ENCODE measurements around the gene TEKT5.

Gene TEKT5

GRCh38 chr16:10693889-10694288, 841 bp downstream of the TEKT5 start:
- no CpG with 5 or more reads among the region's 8 CpGs for WGBS (ENCODE audit: extremely low coverage, insufficient coverage, low lambda C conversion rate)
- no peak overlapping the region for H3K9ac ChIP-seq (ENCODE audit: low read length)
- DNase-seq, result no peak
- H3K56ac ChIP-seq (ENCODE audit: low read length), result no peak overlapping the region
- H3K79me1 ChIP-seq (ENCODE audit: low read length), result no peaks in the 10 kb centered on the region
- no peak overlapping the region for H3K4me3 ChIP-seq (ENCODE audit: low read length)
- H4K8ac ChIP-seq (ENCODE audit: low read depth, low read length), result no peak overlapping the region
- no peak overlapping the region for H2BK15ac ChIP-seq (replicated peaks; ENCODE audit: low read depth)
- H3K27me3 ChIP-seq (ENCODE audit: insufficient read depth, low read length, poor library complexity), result no peaks in the 10 kb centered on the region
- no peaks in the 10 kb centered on the region for H3K36me3 ChIP-seq (ENCODE audit: control insufficient read depth, insufficient read depth, low read length)
- H3K23ac ChIP-seq (ENCODE audit: low read length), result no peak overlapping the region
- no peak overlapping the region for H3K27ac ChIP-seq (ENCODE audit: low read depth, low read length)
- no peak overlapping the region for H3K4me2 ChIP-seq (ENCODE audit: low read length)
- H2BK5ac ChIP-seq (ENCODE audit: low read length), result no peak overlapping the region
- no peaks in the 10 kb centered on the region for H3K79me2 ChIP-seq (ENCODE audit: control insufficient read depth, insufficient read depth, low read length)
- no peak overlapping the region for H4K5ac ChIP-seq (ENCODE audit: low read length)
- no peak overlapping the region for H2AK5ac ChIP-seq (ENCODE audit: low read length)
- H3K18ac ChIP-seq (ENCODE audit: low read length), result no peak overlapping the region
- H3K4me1 ChIP-seq (ENCODE audit: control insufficient read depth, low read depth, low read length), result no peaks in the 10 kb centered on the region
- H3K4ac ChIP-seq (ENCODE audit: low read depth, low read length), result no peak overlapping the region
- no peak overlapping the region for H2BK120ac ChIP-seq (ENCODE audit: low read depth, low read length)

GRCh38 chr16:10692470-10692869, 2.3 kb downstream of the TEKT5 start:
- Histone ChIP-seq H3K4me1 (ENCODE audit: control insufficient read depth, low read depth, low read length) (no peaks in the 10 kb centered on the region), H3K9ac (ENCODE audit: low read length) (no peak overlapping the region), H2BK5ac (ENCODE audit: low read length) (no peak overlapping the region), H2BK15ac (replicated peaks; ENCODE audit: low read depth) (no peak overlapping the region), H3K27ac (ENCODE audit: low read depth, low read length) (no peak overlapping the region), H3K23ac (ENCODE audit: low read length) (no peak overlapping the region), H3K18ac (ENCODE audit: low read length) (no peak overlapping the region), H3K79me1 (ENCODE audit: low read length) (no peaks in the 10 kb centered on the region), H3K36me3 (ENCODE audit: control insufficient read depth, insufficient read depth, low read length) (no peaks in the 10 kb centered on the region), H3K4ac (ENCODE audit: low read depth, low read length) (no peak overlapping the region), H3K27me3 (ENCODE audit: insufficient read depth, low read length, poor library complexity) (no peaks in the 10 kb centered on the region), H3K56ac (ENCODE audit: low read length) (no peak overlapping the region), H3K79me2 (ENCODE audit: control insufficient read depth, insufficient read depth, low read length) (no peaks in the 10 kb centered on the region), H3K4me3 (ENCODE audit: low read length) (no peak overlapping the region), H2AK5ac (ENCODE audit: low read length) (no peak overlapping the region), H4K5ac (ENCODE audit: low read length) (no peak overlapping the region), H2BK120ac (ENCODE audit: low read depth, low read length) (no peak overlapping the region), H4K8ac (ENCODE audit: low read depth, low read length) (no peak overlapping the region), H3K4me2 (ENCODE audit: low read length) (no peak overlapping the region)
- no peak for DNase-seq
- no CpG with 5 or more reads among the region's 5 CpGs for WGBS (ENCODE audit: extremely low coverage, insufficient coverage, low lambda C conversion rate)

- no CpG with 5 or more reads among the region's 5 CpGs for WGBS (ENCODE audit: extremely low coverage, insufficient coverage, low lambda C conversion rate)
- no peaks in the 10 kb centered on the region for H3K79me2 ChIP-seq (ENCODE audit: control insufficient read depth, insufficient read depth, low read length)
- H2BK5ac ChIP-seq (ENCODE audit: low read length), result no peak overlapping the region
Measured at GRCh38 chr16:10688726-10689125, 6.0 kb downstream of the TEKT5 start.

GRCh38 chr16:10688291-10688690, 6.4 kb downstream of the TEKT5 start:
- Histone ChIP-seq H3K4me3 (ENCODE audit: low read length) (no peak overlapping the region), H3K79me2 (ENCODE audit: control insufficient read depth, insufficient read depth, low read length) (no peaks in the 10 kb centered on the region), H2BK15ac (replicated peaks; ENCODE audit: low read depth) (no peak overlapping the region), H2AK5ac (ENCODE audit: low read length) (no peak overlapping the region), H3K23ac (ENCODE audit: low read length) (no peak overlapping the region), H3K4me1 (ENCODE audit: control insufficient read depth, low read depth, low read length) (no peaks in the 10 kb centered on the region), H3K4ac (ENCODE audit: low read depth, low read length) (no peak overlapping the region), H2BK5ac (ENCODE audit: low read length) (no peak overlapping the region), H3K4me2 (ENCODE audit: low read length) (no peak overlapping the region), H3K27me3 (ENCODE audit: insufficient read depth, low read length, poor library complexity) (no peaks in the 10 kb centered on the region), H3K27ac (ENCODE audit: low read depth, low read length) (no peak overlapping the region), H3K56ac (ENCODE audit: low read length) (no peak overlapping the region), H3K36me3 (ENCODE audit: control insufficient read depth, insufficient read depth, low read length) (no peaks in the 10 kb centered on the region), H3K9ac (ENCODE audit: low read length) (no peak overlapping the region), H3K79me1 (ENCODE audit: low read length) (no peaks in the 10 kb centered on the region), H3K18ac (ENCODE audit: low read length) (no peak overlapping the region), H4K8ac (ENCODE audit: low read depth, low read length) (no peak overlapping the region), H4K5ac (ENCODE audit: low read length) (no peak overlapping the region), H2BK120ac (ENCODE audit: low read depth, low read length) (no peak overlapping the region)
- WGBS (ENCODE audit: extremely low coverage, insufficient coverage, low lambda C conversion rate), result no CpG with 5 or more reads among the region's 10 CpGs
- DNase-seq, result no peak

More at GRCh38 chr16:10688726-10689125, 6.0 kb downstream of the TEKT5 start:
- Histone ChIP-seq H3K79me1 (ENCODE audit: low read length) (no peaks in the 10 kb centered on the region), H3K9ac (ENCODE audit: low read length) (no peak overlapping the region), H3K4me2 (ENCODE audit: low read length) (no peak overlapping the region), H4K5ac (ENCODE audit: low read length) (no peak overlapping the region), H3K4me1 (ENCODE audit: control insufficient read depth, low read depth, low read length) (no peaks in the 10 kb centered on the region), H3K56ac (ENCODE audit: low read length) (no peak overlapping the region), H4K8ac (ENCODE audit: low read depth, low read length) (no peak overlapping the region), H2AK5ac (ENCODE audit: low read length) (no peak overlapping the region), H2BK15ac (replicated peaks; ENCODE audit: low read depth) (no peak overlapping the region), H3K4ac (ENCODE audit: low read depth, low read length) (no peak overlapping the region), H3K27me3 (ENCODE audit: insufficient read depth, low read length, poor library complexity) (no peaks in the 10 kb centered on the region), H3K4me3 (ENCODE audit: low read length) (no peak overlapping the region), H3K23ac (ENCODE audit: low read length) (no peak overlapping the region), H3K27ac (ENCODE audit: low read depth, low read length) (no peak overlapping the region), H2BK120ac (ENCODE audit: low read depth, low read length) (no peak overlapping the region), H3K18ac (ENCODE audit: low read length) (no peak overlapping the region), H3K36me3 (ENCODE audit: control insufficient read depth, insufficient read depth, low read length) (no peaks in the 10 kb centered on the region)
- no peak for DNase-seq

GRCh38 chr16:10685709-10686108, 9.0 kb downstream of the TEKT5 start:
- H3K4me1 ChIP-seq (ENCODE audit: control insufficient read depth, low read depth, low read length), result no peaks in the 10 kb centered on the region
- H3K79me1 ChIP-seq (ENCODE audit: low read length), result no peaks in the 10 kb centered on the region
- no peaks in the 10 kb centered on the region for H3K79me2 ChIP-seq (ENCODE audit: control insufficient read depth, insufficient read depth, low read length)
- no peak for DNase-seq
- H3K27ac ChIP-seq (ENCODE audit: low read depth, low read length), result no peak overlapping the region
- no peak overlapping the region for H3K56ac ChIP-seq (ENCODE audit: low read length)
- no peak overlapping the region for H4K5ac ChIP-seq (ENCODE audit: low read length)
- no peak overlapping the region for H2BK15ac ChIP-seq (replicated peaks; ENCODE audit: low read depth)
- no peaks in the 10 kb centered on the region for H3K27me3 ChIP-seq (ENCODE audit: insufficient read depth, low read length, poor library complexity)
- H3K4me2 ChIP-seq (ENCODE audit: low read length), result no peak overlapping the region
- H3K18ac ChIP-seq (ENCODE audit: low read length), result no peak overlapping the region
- no peak overlapping the region for H3K4ac ChIP-seq (ENCODE audit: low read depth, low read length)
- H3K4me3 ChIP-seq (ENCODE audit: low read length), result no peak overlapping the region
- WGBS (ENCODE audit: extremely low coverage, insufficient coverage, low lambda C conversion rate), result no CpG with 5 or more reads among the region's 7 CpGs
- no peaks in the 10 kb centered on the region for H3K36me3 ChIP-seq (ENCODE audit: control insufficient read depth, insufficient read depth, low read length)
- no peak overlapping the region for H2BK120ac ChIP-seq (ENCODE audit: low read depth, low read length)
- H2BK5ac ChIP-seq (ENCODE audit: low read length), result no peak overlapping the region
- no peak overlapping the region for H2AK5ac ChIP-seq (ENCODE audit: low read length)
- H3K9ac ChIP-seq (ENCODE audit: low read length), result no peak overlapping the region
- H3K23ac ChIP-seq (ENCODE audit: low read length), result no peak overlapping the region
- H4K8ac ChIP-seq (ENCODE audit: low read depth, low read length), result no peak overlapping the region

- H4K8ac ChIP-seq (ENCODE audit: low read depth, low read length), result no peak overlapping the region
- H3K36me3 ChIP-seq (ENCODE audit: control insufficient read depth, insufficient read depth, low read length), result no peaks in the 10 kb centered on the region
- no peak overlapping the region for H3K23ac ChIP-seq (ENCODE audit: low read length)
- no peak overlapping the region for H2BK15ac ChIP-seq (replicated peaks; ENCODE audit: low read depth)
- H3K27me3 ChIP-seq (ENCODE audit: insufficient read depth, low read length, poor library complexity), result no peaks in the 10 kb centered on the region
- WGBS (ENCODE audit: extremely low coverage, insufficient coverage, low lambda C conversion rate), result no CpG with 5 or more reads among the region's 14 CpGs
- H3K4me1 ChIP-seq (ENCODE audit: control insufficient read depth, low read depth, low read length), result no peaks in the 10 kb centered on the region
- no peaks in the 10 kb centered on the region for H3K79me1 ChIP-seq (ENCODE audit: low read length)
- no peak overlapping the region for H3K27ac ChIP-seq (ENCODE audit: low read depth, low read length)
- no peak overlapping the region for H2AK5ac ChIP-seq (ENCODE audit: low read length)
- H3K56ac ChIP-seq (ENCODE audit: low read length), result no peak overlapping the region
- H3K79me2 ChIP-seq (ENCODE audit: control insufficient read depth, insufficient read depth, low read length), result no peaks in the 10 kb centered on the region
- H4K5ac ChIP-seq (ENCODE audit: low read length), result no peak overlapping the region
- H3K9ac ChIP-seq (ENCODE audit: low read length), result no peak overlapping the region
- no peak overlapping the region for H2BK5ac ChIP-seq (ENCODE audit: low read length)
- H3K4me3 ChIP-seq (ENCODE audit: low read length), result no peak overlapping the region
- H3K4ac ChIP-seq (ENCODE audit: low read depth, low read length), result no peak overlapping the region
- H2BK120ac ChIP-seq (ENCODE audit: low read depth, low read length), result no peak overlapping the region
- DNase-seq, result no peak
- H3K18ac ChIP-seq (ENCODE audit: low read length), result no peak overlapping the region
- H3K4me2 ChIP-seq (ENCODE audit: low read length), result no peak overlapping the region
Measured at GRCh38 chr16:10684511-10685151, 10.1 kb downstream of the TEKT5 start.
